BJ (cell line): ENCODE results near the gene LIPA. TPM values are rescaled to one million over a fixed set of nuclear protein-coding genes. Genes with fewer than 3 reads are reported as not detected.

Experiments
- CTCF ChIA-PET: fragments of 350-600 bp; formaldehyde crosslinking; extraction: SDS; loops from one replicate; lab custom pipeline; 2021; ENCODE audit warnings: antibody characterized with exemption, inconsistent platforms; lab: Yijun Ruan, JAX
- POLR2A ChIA-PET: fragments of 300-600 bp; sonication (Branson Sonifier 250); formaldehyde crosslinking; extraction: SDS; loops from one replicate; lab custom pipeline; 2021; ENCODE audit warnings: antibody characterized with exemption; lab: Charles Lee
- DNase-seq: peaks from one replicate; pipeline ENCODE4 v3.0.0-alpha.2; 2011; ENCODE audit warnings: low read depth
- H3K27me3 ChIP-seq: 2 replicates; pipeline ENCODE4 v1.6.0; 2011; ENCODE audit warnings: low read length; ENCODE audit not compliant: control insufficient read depth, insufficient read depth
- H3K36me3 ChIP-seq: 2 replicates; pipeline ENCODE4 v1.5.1; 2011; ENCODE audit warnings: low read length; ENCODE audit not compliant: control insufficient read depth, insufficient read depth
- H3K4me3 ChIP-seq: 2 replicates; pipeline ENCODE4 v1.5.1; 2011; ENCODE audit warnings: low read depth, mild to moderate bottlenecking, control low read depth, low read length
- polyA plus RNA-seq: library from polyadenylated mRNA; depleted of rRNA; stranded (reverse); fragments of >200 nt; gene quantifications from 2 replicates; pipeline ENCODE4 v1.2.3, GENCODE V29; 2011
- TF ChIP-seq, protein P1 (sequence below): IDR thresholded peaks from 2 replicates; pipeline ENCODE4 v1.5.1; 2011; ENCODE audit warnings: low read depth, mild to moderate bottlenecking, control low read depth, inconsistent platforms, low read length, moderate library complexity; ENCODE audit not compliant: insufficient read depth

LIPA gene
- polyA plus RNA-seq, 1 experiment: 80.3 TPM

DNA sequence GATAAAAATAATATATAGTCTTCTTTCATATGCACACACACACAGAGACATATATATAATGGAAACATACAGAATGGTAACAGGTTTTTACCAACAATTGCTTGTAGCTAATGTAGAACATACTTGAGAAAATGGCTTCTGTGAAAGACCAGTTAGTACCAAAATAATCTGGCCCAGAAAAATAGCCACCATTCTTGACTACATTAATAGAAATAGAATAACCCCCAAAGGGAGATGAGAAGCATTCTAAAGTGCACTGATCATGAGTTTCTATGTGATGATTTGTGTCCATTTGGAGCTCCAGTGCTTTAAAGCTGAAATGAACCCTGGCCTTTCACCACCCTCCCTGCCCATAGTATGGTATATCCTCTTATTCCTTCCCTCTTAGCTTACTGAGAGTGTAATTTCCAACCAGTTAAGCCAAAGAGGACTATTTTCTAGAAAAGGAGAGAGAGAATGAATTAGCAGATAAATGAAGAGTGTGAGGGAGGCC lies 27.4 kb upstream of the LIPA start:
- Histone ChIP-seq H3K27me3 (no peaks in the 10 kb centered on the region), H3K36me3 (no peaks in the 10 kb centered on the region), H3K4me3 (no peak overlapping the region)
- CTCF ChIA-PET: interaction anchor here (0.9 to 1.8 kb wide), 2 partner anchors 15 to 90 kb away, joined by 3 to 4 read pairs; no protein-coding TSS in a partner anchor
- POLR2A ChIA-PET: no interaction called here
- no peak for DNase-seq
- TF ChIP-seq, protein P1, sequence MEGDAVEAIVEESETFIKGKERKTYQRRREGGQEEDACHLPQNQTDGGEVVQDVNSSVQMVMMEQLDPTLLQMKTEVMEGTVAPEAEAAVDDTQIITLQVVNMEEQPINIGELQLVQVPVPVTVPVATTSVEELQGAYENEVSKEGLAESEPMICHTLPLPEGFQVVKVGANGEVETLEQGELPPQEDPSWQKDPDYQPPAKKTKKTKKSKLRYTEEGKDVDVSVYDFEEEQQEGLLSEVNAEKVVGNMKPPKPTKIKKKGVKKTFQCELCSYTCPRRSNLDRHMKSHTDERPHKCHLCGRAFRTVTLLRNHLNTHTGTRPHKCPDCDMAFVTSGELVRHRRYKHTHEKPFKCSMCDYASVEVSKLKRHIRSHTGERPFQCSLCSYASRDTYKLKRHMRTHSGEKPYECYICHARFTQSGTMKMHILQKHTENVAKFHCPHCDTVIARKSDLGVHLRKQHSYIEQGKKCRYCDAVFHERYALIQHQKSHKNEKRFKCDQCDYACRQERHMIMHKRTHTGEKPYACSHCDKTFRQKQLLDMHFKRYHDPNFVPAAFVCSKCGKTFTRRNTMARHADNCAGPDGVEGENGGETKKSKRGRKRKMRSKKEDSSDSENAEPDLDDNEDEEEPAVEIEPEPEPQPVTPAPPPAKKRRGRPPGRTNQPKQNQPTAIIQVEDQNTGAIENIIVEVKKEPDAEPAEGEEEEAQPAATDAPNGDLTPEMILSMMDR: no peak

GRCh38 chr10:89278034-89278535 lies 26.5 kb upstream of the LIPA start:
- Histone ChIP-seq H3K4me3 (no peak overlapping the region), H3K27me3 (no peaks in the 10 kb centered on the region), H3K36me3 (no peaks in the 10 kb centered on the region)
- peak; percentile 94 for DNase-seq
- ChIA-PET POLR2A (no interaction called here), CTCF (interaction anchor here (0.8 to 1.4 kb wide), 2 partner anchors 91 to 115 kb away, joined by 3 to 5 read pairs; partner anchors contain the start of gene IFIT1)
- TF ChIP-seq, protein P1: no peak

DNA sequence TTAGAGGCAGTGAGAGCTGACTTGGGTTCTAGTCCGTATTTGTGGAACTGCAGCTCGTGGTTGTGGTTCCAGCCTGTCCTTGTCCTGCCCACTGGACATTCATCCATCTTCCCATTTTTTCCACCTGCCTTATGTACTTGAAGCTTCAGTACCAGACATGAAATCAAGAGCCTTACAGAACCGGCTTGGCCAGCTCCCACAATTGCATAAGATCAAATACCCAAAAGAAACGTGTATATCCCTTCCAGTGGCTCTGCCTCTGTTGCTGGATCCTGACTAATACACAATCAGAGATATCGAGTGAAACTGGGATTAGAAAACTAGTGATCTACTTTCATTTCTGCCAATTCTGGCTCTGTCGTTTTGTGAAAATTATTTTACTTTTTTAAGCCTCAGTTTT lies 23.8 kb upstream of the LIPA start:
- ChIA-PET POLR2A (no interaction called here), CTCF (interaction anchor here (0.6 to 2.3 kb wide), 4 partner anchors 8 to 343 kb away, joined by 3 to 8 read pairs (median 3); no protein-coding TSS in a partner anchor)
- H3K27me3 ChIP-seq: no peaks in the 10 kb centered on the region
- no peaks in the 10 kb centered on the region for H3K36me3 ChIP-seq
- TF ChIP-seq, protein P1: no peak
- no peak for DNase-seq
- H3K4me3 ChIP-seq: no peak overlapping the region

GRCh38 chr10:89274928-89275327 lies 23.4 kb upstream of the LIPA start:
- Histone ChIP-seq H3K36me3 (no peaks in the 10 kb centered on the region), H3K4me3 (no peak overlapping the region), H3K27me3 (no peaks in the 10 kb centered on the region)
- DNase-seq: peak; percentile 54
- CTCF ChIA-PET: interaction anchor here (0.6 to 2.3 kb wide), 3 partner anchors 8 to 343 kb away, joined by 3 to 8 read pairs (median 3); no protein-coding TSS in a partner anchor
- TF ChIP-seq, protein P1: no peak
- POLR2A ChIA-PET: no interaction called here

DNA sequence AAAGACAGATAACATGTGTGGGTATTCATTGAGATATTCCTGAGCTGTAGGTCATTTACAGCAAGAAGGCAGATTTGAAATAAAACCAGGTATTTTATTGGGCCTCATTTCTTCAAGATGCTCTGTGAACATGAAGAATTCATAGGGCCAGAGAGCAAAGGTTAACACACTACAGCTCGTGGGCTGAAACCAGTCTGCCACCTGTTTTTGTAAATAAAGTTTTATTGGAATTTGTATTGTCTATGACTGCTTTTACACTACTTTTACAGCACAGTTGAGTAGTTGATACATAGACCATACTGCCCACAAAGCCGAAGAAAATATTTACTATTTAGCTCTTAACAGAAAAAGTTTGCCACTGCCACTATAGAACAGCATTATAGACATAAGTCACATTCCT lies 22.1 kb upstream of the LIPA start:
- H3K36me3 ChIP-seq: no peaks in the 10 kb centered on the region
- no peaks in the 10 kb centered on the region for H3K27me3 ChIP-seq
- POLR2A ChIA-PET: no interaction called here
- no peak for DNase-seq
- H3K4me3 ChIP-seq: no peak overlapping the region
- TF ChIP-seq, protein P1: no peak
- CTCF ChIA-PET: interaction anchor here (1.0 to 1.9 kb wide), 2 partner anchors 10 to 39 kb away, joined by 3 to 5 read pairs; no protein-coding TSS in a partner anchor
